ENCODE results near the gene TRIM65.
A peak's percentile ranks its signal among the peaks of the same experiment; 100 is the strongest.
"Not testable (repeated sequence)": the region's sequence is repeated elsewhere in the genome, so short reads cannot be mapped to it uniquely, and the experiment has no call there.

Gene TRIM65

GRCh38 chr17:75895370-75896155, 1.2 kb downstream of the TRIM65 start:
- peak; percentile 43 for DNase-seq (ENCODE audit: low read depth, low spot score)

GRCh38 chr17:75894049-75894733, 2.6 kb downstream of the TRIM65 start:
- DNase-seq (ENCODE audit: low read depth, low spot score) = no peak

GRCh38 chr17:75893305-75894048, 3.3 kb downstream of the TRIM65 start:
- no peak for DNase-seq (ENCODE audit: low read depth, low spot score)

DNA sequence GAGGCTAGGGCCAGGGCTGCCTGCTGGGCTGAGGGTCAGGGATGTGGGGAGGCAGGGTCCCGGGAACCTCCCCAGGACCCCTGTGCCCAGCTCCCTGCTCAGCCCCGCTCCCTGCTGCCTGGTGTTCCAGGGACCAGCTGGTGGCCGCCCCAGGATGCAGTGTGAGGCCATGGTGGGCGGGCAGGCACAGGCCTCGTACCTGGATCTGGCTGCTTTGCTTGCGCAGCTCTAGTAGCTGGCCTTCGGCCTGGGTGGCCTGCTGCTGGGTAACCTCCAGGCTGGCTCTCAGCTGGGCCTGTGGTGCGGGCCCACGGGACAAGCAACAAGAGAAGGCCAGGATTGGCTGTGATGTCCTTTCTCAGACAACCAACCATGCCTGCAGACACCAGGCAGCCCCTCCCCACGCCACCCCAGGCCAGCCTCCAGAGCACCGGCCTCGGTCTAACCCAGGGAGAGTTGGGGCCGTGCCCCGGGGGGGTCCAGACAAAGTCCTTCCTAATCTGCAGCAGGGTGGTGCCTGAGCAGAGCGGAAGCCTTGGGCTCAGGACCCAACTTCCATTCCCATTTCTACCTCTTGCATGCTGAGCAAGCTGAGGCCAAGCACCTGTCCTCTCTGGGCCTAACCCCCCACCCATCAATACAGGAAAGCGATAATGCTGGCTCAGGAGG, 4.1 kb downstream of the TRIM65 start:
- no peak for DNase-seq (ENCODE audit: low read depth, low spot score)

GRCh38 chr17:75891605-75892555, 4.9 kb downstream of the TRIM65 start:
- DNase-seq (ENCODE audit: low read depth, low spot score) = no peak

GRCh38 chr17:75891022-75891604, 5.6 kb downstream of the TRIM65 start:
- DNase-seq (ENCODE audit: low read depth, low spot score) = no peak

DNA sequence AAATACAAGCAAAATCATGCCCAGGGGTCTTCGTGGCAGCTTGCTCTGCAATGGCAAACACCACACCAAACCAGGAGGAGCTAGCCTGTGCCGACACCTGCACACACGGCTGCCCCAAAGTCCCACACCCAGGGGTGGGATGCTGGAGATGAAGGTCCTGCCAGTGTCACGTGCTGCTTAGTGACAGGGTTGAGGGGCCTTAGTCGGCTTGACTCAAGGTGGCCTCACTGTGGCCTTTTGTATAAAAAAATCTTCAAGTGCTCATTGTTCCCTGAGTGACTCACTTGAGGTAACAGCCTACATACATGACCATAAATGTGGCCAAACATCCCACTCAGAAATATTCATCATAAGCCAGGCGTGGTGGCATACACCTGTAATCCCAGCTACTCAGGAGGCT, 7.3 kb downstream of the TRIM65 start:
- no peak for DNase-seq (ENCODE audit: low read depth, low spot score)

DNA sequence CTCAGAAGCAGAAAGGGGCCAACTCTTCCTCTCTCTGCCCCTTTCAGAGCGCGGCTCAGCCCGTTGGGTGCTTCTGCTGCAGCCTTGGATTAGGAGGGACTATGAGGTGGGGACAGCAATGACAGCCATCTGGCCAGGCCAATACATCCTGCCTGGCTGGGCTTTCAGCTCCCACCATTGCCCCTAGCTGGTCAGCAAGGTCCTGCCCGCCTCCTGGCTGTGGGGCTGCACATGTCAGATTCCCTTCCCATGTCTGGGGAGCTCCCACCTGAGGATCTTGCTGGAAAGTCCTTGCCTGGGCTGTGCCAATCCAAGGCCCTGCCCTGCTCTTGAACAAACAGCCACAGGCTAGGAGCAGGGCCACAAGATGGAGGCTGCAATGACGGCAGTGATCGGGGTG, 8.3 kb downstream of the TRIM65 start:
- no peak for DNase-seq (ENCODE audit: low read depth, low spot score)

DNA sequence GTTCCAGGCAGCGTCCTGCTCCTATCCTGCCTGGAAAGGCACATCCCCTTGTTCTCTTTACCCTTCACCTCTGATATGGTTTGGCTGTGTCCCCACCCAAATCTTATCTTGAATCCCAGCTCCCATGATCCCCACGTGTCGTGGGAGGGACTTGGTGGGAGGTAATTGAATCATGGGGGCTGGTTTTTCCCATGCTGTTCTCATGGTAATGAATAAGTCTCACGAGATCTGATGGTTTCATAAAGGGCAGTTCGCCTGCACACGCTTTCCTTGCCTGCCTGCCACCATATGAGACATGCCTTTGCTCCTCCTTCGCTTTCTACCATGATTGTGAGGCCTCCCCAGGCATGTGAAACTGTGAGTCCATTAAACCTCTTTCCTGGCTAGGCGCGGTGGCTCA, 10.9 kb downstream of the TRIM65 start:
- DNase-seq (ENCODE audit: low read depth, low spot score) = not testable (repeated sequence)

- no peak for DNase-seq (ENCODE audit: low read depth, low spot score)
Measured at GRCh38 chr17:75885431-75885830, 11.3 kb downstream of the TRIM65 start.

GRCh38 chr17:75881678-75882454, 14.9 kb downstream of the TRIM65 start:
- no peak for DNase-seq (ENCODE audit: low read depth, low spot score)

GRCh38 chr17:75880266-75880665, 16.5 kb downstream of the TRIM65 start:
- no peak for DNase-seq (ENCODE audit: low read depth, low spot score)

DNA sequence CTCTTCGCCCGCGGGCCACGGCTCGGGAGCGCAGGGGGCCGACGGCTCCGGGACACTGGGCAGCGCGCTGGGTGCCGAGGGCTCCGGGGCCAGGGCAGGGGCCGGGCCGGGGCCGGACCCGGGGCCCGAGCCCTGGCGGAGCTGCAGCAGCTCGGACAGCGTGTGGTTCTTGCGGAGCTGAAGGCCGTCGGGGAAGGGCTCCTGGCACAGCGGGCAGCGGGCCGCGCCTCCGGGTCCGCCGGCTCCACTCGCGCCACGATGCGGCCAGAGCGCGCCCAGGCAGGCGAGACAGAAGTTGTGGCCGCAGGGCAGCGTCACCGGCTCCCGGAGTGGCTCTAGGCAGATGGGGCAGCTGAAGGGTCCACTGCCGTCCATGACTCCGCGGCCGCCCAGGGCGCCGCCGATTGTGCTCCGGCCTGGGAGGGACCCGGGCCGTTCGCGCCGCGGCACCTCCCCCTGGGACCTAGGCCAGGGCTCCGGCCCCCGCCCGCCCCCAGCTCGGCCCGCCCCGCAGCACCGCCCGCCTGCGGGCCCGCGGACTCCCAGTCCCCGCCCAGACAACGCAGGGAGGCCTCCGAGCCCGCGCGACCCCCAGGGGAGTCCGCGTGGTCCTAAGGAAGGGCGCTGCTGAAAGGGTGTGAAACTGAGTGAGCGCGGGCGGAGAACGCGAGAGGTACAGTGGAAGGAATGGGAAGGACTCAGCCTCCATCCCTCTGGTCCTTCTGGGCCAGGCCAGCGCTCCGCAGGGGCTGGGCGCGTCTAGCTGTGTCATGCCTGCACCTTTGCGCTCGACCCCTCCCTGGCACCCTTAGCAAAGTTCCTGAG, 18.4 kb downstream of the TRIM65 start, which contains the start of gene TRIM47:
Gene TRIM47, minus strand, starts transcription at position 408 of the 825 bp plus-strand sequence. Its CDS starts 33 bp downstream, at position 375.
- peak; percentile 75 for DNase-seq (ENCODE audit: low read depth, low spot score)

GRCh38 chr17:75877752-75878173, 19.0 kb downstream of the TRIM65 start:
- DNase-seq (ENCODE audit: low read depth, low spot score) = peak; percentile 91

DNA sequence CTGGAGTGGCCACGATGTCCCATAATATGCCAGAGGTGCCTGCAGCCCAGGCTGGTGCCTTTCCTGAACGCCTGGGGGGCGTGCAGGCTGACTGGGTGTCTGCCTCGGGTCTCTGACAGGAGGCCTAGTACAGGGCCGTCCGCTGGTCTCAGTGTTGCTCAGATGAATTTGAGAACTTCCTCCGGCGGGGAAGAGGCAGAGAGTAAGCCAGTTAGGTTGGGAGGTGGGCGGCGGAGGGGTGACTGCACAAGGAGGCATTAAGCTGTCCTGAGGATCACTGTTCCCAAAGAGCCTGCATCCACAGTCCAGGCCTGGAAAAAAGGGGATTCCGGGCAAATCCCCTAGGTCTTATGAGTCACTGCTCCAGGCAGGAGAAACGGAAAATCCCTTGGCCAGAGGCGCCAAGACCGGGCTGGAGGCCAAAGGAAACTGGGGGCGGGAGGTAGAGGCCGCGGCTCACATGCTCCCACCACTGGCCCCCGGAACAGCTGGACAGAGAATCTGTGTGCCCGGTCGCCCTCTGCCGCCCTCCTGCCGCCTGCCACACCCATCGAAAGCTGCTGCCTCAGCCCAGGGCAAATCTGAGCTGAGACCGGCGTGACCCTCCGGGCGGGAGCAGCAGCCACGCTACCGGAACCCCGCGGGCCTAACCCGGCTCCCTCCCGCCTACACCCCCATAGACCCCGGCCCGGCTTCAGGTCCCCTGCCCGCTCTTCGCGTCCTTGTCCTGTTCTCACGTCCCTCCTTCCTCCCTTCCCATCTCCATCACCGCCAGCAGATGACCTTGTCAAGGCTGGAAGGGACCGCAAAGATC, 19.6 kb downstream of the TRIM65 start:
- DNase-seq (ENCODE audit: low read depth, low spot score) = peak; percentile 97

- peak; percentile 31 for DNase-seq (ENCODE audit: low read depth, low spot score)
Measured at GRCh38 chr17:75876190-75876937, 20.4 kb downstream of the TRIM65 start.

DNA sequence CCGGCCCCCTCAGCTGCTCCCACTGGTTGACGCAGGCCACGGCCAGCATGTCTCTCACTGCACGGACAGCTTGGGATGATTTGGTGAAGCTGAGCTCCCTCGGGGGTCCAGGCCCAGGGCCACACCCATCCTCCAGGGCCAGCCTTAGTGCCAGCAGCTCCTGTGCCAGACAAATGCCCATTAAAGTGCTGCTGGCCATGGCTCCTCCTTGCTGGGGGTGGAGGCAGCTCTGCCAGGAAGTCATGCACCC, 20.9 kb downstream of the TRIM65 start:
- peak; percentile 45 for DNase-seq (ENCODE audit: low read depth, low spot score)
